ENCODE data around the gene ADAMTS13. TPM values are rescaled to one million over a fixed set of nuclear protein-coding genes. Genes with fewer than 3 reads are reported as not detected.

Gene ADAMTS13
- total RNA-seq, 4 donors from 2014 or later = 1.7 to 4.3 (median 3.2) TPM

GRCh38 chr9:133472277-133472645, 50.1 kb downstream of the ADAMTS13 start:
- Histone ChIP-seq H3K27me3 (no peaks in the 10 kb centered on the region), H3K27ac (no peak overlapping the region), H3K36me3 (peaks cover 0 to 59% (median 4%) of the 10 kb centered on the region in 3 donors), H3K4me1 (no peaks in the 10 kb centered on the region), H3K4me3 (no peak overlapping the region), H3K9me3 (no peaks in the 10 kb centered on the region)
- TF ChIP-seq CTCF (IDR thresholded peaks at IDR 0.05) (no peak), POLR2A (IDR thresholded peaks at IDR 0.05) (no peak), EP300 (IDR thresholded peaks at IDR 0.05) (no peak)
- DNase-seq (ENCODE audit: low spot score in 2 of 2) = no peak
- WGBS, 2 donors = 82 to 86% methylated on average over 7 to 11 of the region's 11 CpGs

DNA sequence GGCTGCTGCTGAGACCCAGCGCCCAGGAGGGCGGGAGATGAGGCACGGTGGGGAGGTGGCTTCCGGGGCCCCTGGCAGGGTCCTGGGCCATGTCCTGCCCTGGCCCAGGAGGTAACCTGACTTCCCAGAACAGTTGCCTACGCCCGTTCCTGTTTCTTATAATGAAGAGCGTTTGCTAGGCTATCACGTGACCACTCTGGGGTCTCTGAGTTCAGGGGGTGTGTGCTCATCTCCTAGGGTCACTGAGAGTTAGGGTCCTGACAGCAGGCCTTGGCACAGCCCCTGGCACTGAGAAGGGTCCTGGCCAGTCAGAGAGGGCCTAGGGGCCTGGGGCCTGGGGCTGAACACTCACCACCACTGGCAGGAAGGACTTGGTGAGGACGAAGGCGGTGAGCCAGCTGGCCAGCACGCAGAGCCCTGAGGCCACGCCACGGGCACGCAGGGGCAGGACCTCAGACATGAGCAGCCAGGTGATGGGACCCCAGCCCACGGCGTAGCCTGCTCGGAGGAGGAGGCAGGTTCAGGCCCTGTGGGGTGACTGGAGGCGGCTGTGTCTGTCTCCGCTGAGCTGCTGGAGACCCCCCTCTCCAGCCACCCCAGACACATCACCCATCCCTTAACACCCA, 50.7 kb downstream of the ADAMTS13 start:
- TF ChIP-seq CTCF (IDR thresholded peaks at IDR 0.05) (no peak), POLR2A (IDR thresholded peaks at IDR 0.05) (no peak), EP300 (IDR thresholded peaks at IDR 0.05) (no peak)
- no peak for DNase-seq (ENCODE audit: low spot score in 2 of 2)
- H3K4me1 ChIP-seq = peaks cover 0 to 2% (median 0%) of the 10 kb centered on the region in 4 donors
- no peaks in the 10 kb centered on the region for H3K9me3 ChIP-seq
- no peak overlapping the region for H3K4me3 ChIP-seq
- WGBS, 2 donors = 74 to 75% methylated on average over 14 of the region's 19 CpGs
- H3K36me3 ChIP-seq = peaks cover 0 to 54% (median 4%) of the 10 kb centered on the region in 3 donors
- no peak overlapping the region for H3K27ac ChIP-seq
- no peaks in the 10 kb centered on the region for H3K27me3 ChIP-seq

DNA sequence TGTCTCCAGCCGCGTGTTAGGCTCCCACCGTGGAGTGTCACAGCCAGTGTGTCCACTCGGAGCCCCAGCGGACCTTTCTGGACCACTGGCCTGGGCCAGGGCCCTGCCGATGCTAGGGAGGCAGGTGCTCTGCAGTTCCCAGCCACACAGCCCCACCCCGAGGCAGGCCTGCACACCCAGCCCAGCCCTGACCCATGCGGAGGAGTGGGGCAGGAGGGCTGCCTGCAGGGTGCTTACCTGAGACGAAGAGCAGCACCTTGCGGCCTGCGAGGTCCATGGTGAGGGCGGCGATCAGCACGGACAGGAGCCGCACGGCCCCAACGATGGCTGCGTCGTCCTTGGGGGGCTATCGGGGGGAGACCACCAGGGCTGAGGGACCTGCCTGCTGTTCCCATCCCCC, 51.6 kb downstream of the ADAMTS13 start:
- Histone ChIP-seq H3K4me3 (no peak overlapping the region), H3K27ac (no peak overlapping the region), H3K9me3 (no peaks in the 10 kb centered on the region), H3K36me3 (peaks cover 0 to 46% (median 2%) of the 10 kb centered on the region in 3 donors), H3K4me1 (peaks cover 0 to 11% (median 7%) of the 10 kb centered on the region in 4 donors), H3K27me3 (no peaks in the 10 kb centered on the region)
- WGBS, 2 donors = 90 to 92% methylated on average over 11 to 20 of the region's 20 CpGs
- TF ChIP-seq CTCF (IDR thresholded peaks at IDR 0.05) (no peak), POLR2A (IDR thresholded peaks at IDR 0.05) (no peak), EP300 (IDR thresholded peaks at IDR 0.05) (no peak)
- no peak for DNase-seq (ENCODE audit: low spot score in 2 of 2)

DNA sequence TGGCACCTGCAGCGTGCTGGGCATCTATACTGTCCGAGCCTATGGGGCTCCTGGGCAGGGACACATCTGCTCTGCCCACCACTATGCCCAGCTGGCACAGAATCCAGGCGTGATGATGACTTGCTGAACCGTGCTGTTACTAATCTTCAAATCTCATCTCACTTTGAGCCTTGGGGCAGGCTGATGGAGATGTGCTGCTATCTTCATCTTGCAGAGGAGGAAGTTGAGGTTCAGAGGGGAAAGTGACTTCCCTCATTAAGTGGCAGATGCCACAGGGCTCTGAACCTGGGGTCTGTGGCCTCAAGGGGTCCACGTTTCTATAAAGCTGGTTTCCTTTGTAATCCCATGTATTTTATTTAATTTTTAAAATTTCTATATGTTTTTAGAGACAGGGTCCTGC, 52.0 kb downstream of the ADAMTS13 start:
- no peak for DNase-seq (ENCODE audit: low spot score in 2 of 2)
- 77 to 79% methylated on average over 4 to 5 of the region's 5 CpGs for WGBS, 2 donors
- Histone ChIP-seq H3K4me1 (peaks cover 0 to 13% (median 8%) of the 10 kb centered on the region in 4 donors), H3K36me3 (peaks cover 0 to 41% (median 0%) of the 10 kb centered on the region in 3 donors), H3K4me3 (no peak overlapping the region), H3K27ac (no peak overlapping the region), H3K27me3 (no peaks in the 10 kb centered on the region), H3K9me3 (no peaks in the 10 kb centered on the region)
- TF ChIP-seq POLR2A (IDR thresholded peaks at IDR 0.05) (no peak), CTCF (IDR thresholded peaks at IDR 0.05) (no peak), EP300 (IDR thresholded peaks at IDR 0.05) (no peak)

DNA sequence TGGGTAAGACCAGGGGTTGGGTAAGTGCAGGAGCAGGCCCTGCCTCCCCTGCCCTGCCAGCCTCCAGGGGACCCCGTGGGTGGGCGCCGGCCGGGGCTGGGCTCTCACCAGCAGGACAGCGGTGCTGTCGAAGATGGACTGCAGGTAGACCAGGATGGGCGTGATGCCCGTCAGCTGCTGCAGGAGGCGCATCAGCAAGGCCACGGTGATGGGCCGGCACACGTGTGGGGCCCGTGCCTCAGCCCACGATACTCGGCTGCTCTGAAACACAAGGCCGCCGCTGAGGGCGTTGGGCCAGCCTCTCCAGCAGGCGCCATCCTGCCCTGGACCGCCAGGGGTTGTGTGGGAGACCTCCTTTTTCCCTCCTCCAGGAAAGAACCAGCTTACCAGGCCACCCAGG, 52.7 kb downstream of the ADAMTS13 start:
- Histone ChIP-seq H3K4me3 (no peak overlapping the region), H3K27me3 (no peaks in the 10 kb centered on the region), H3K4me1 (peaks cover 0 to 20% (median 10%) of the 10 kb centered on the region in 4 donors), H3K9me3 (no peaks in the 10 kb centered on the region), H3K36me3 (peaks cover 0 to 35% (median 0%) of the 10 kb centered on the region in 3 donors), H3K27ac (no peak overlapping the region)
- WGBS, 2 donors = 60% methylated on average over 3 of the region's 20 CpGs; no CpG with 5 or more reads in 1 of the 2 donors
- TF ChIP-seq EP300 (IDR thresholded peaks at IDR 0.05) (no peak), POLR2A (IDR thresholded peaks at IDR 0.05) (no peak), CTCF (IDR thresholded peaks at IDR 0.05) (no peak)
- no peak for DNase-seq (ENCODE audit: low spot score in 2 of 2)
